GM12878 (cell line): ENCODE measurements around the gene KPNA1. TPM values are rescaled to one million over a fixed set of nuclear protein-coding genes. Genes with fewer than 3 reads are reported as not detected.

ENCODE experiments used
- ATAC-seq: fragments of 200-7000 bp; cut with Tn5 transposase; 3 replicates; pipeline ENCODE4 v1.9.1; 2020; ENCODE audit warnings: mild to moderate bottlenecking, moderate library complexity
- BruUV-seq: library from RNA; stranded (reverse); fragments of 400-500 nt; replicated peaks from 2 replicates; lab custom pipeline; 2021; lab: Mats Ljungman, UMichigan
- CTCF ChIA-PET: fragments of 300-600 bp; sonication (Branson Sonifier 250); formaldehyde crosslinking; extraction: SDS; loops from one replicate; lab custom pipeline; 2021; ENCODE audit warnings: inconsistent platforms; lab: Yijun Ruan, JAX
- POLR2A ChIA-PET: fragments of 350-600 bp; formaldehyde crosslinking; extraction: SDS; loops from one replicate; lab custom pipeline; 2021; ENCODE audit warnings: inconsistent platforms; lab: Charles Lee
- RAD21 ChIA-PET: fragments of 300-600 bp; sonication (Branson Sonifier 250); formaldehyde crosslinking; loops from one replicate; lab custom pipeline; 2023; ENCODE audit warnings: antibody characterized with exemption; ENCODE audit not compliant: unreplicated experiment; lab: Charles Lee
- SMC1A ChIA-PET: fragments of 300-600 bp; sonication (Branson Sonifier 250); formaldehyde crosslinking; loops from one replicate; lab custom pipeline; 2023; ENCODE audit not compliant: unreplicated experiment, uncharacterized antibody; lab: Charles Lee
- DNase-seq: peaks from one replicate; pipeline ENCODE4 v3.0.0-alpha.2; 2011; ENCODE audit warnings: low read depth, low spot score
- FAIRE-seq: peaks from 3 replicates; lab custom pipeline; 2011; peaks lifted over from hg19 to GRCh38; lab: Jason Lieb, UNC
- H2AFZ ChIP-seq: 2 replicates; pipeline ENCODE4 v1.6.0; 2011; ENCODE audit warnings: low read depth, low read length, control low read depth; ENCODE audit not compliant: control insufficient read depth
- H3K27ac ChIP-seq: 2 replicates; pipeline ENCODE4 v1.5.1; 2011; ENCODE audit warnings: control low read depth; ENCODE audit not compliant: control insufficient read depth, insufficient read depth
- H3K27me3 ChIP-seq, 2 experiments: replicated peaks in 1 of 2; 2 replicates each; pipeline versions ENCODE4 v1.6.0 to v1.6.1; 2011; ENCODE audit warnings: low read length in 1 of 2; ENCODE audit not compliant: control insufficient read depth in 2 of 2, insufficient read depth in 2 of 2
- H3K36me3 ChIP-seq, 2 experiments: 2 replicates each; pipeline ENCODE4 v1.5.1; 2011; ENCODE audit warnings: low read length in 1 of 2; ENCODE audit not compliant: control insufficient read depth in 2 of 2, insufficient read depth in 2 of 2
- H3K4me1 ChIP-seq: 2 replicates; pipeline ENCODE4 v1.6.1; 2011; ENCODE audit warnings: mild to moderate bottlenecking, low read length, moderate library complexity, mixed read lengths; ENCODE audit not compliant: control insufficient read depth, insufficient read depth
- H3K4me2 ChIP-seq: 2 replicates; pipeline ENCODE4 v1.6.0; 2011; ENCODE audit warnings: control low read depth; ENCODE audit not compliant: control insufficient read depth, insufficient read depth
- H3K4me3 ChIP-seq: fragments of 200-600 bp; sonication (generic); 2 replicates; pipeline ENCODE4 v1.5.1; 2016
- H3K79me2 ChIP-seq: 2 replicates; pipeline ENCODE4 v1.6.0; 2011; ENCODE audit warnings: low read length; ENCODE audit not compliant: control insufficient read depth, insufficient read depth
- H3K9ac ChIP-seq: 2 replicates; pipeline ENCODE4 v1.8.0; 2011; ENCODE audit warnings: low read length, control low read depth, mixed read lengths; ENCODE audit not compliant: control insufficient read depth, insufficient read depth
- H3K9me3 ChIP-seq: replicated peaks from 3 replicates; pipeline ENCODE4 v1.5.1; 2011; ENCODE audit warnings: mild to moderate bottlenecking, low read length; ENCODE audit not compliant: control insufficient read depth, insufficient read depth
- H4K20me1 ChIP-seq: 2 replicates; pipeline ENCODE4 v1.6.0; 2011; ENCODE audit not compliant: control insufficient read depth, insufficient read depth
- MEF2B ChIP-seq: fragments of 450-650 bp; IDR thresholded peaks from 2 replicates; pipeline ENCODE4 v1.6.1; 2018; ENCODE audit warnings: mild to moderate bottlenecking, moderate library complexity; ENCODE audit not compliant: partially characterized antibody, poor library complexity, severe bottlenecking
- RAD21 ChIP-seq: IDR thresholded peaks from 2 replicates; pipeline ENCODE4 v1.6.1; 2011; ENCODE audit warnings: mild to moderate bottlenecking, low read depth, low read length, moderate library complexity; ENCODE audit not compliant: insufficient read depth
- WGBS: methylation state at CpG from one replicate; pipeline ENCODE4 v1.1.6; 2016; ENCODE audit warnings: low lambda C conversion rate; ENCODE audit not compliant: insufficient replicate concordance, insufficient coverage; ENCODE audit errors: missing lambda C conversion rate; 5-methylcytosine and 5-hydroxymethylcytosine counted together
- in situ Hi-C: fragments of 300-500 bp; cut with MboI; formaldehyde crosslinking; loops from 9 replicates; pipeline ENCODE4 v1.14.3; 2018; ENCODE audit warnings: mixed read lengths
- intact Hi-C: fragments of 100-400 bp; cut with micrococcal nuclease; formaldehyde crosslinking; loops from one replicate; pipeline ENCODE4 v1.14.2; 2022; ENCODE audit not compliant: unreplicated experiment
- polyA plus RNA-seq, 11 experiments: library from polyadenylated mRNA; depleted of rRNA in 4 of 11; unstranded in 6 of 11; stranded (reverse) in 5 of 11; fragments of >200 nt; fragmentation: Nextera tagmentation in 4 of 11; fragmentation: Illumina TruSeq in 1 of 11; extraction: Ambion mirVana in 4 of 11; extraction: Trizol in 1 of 11; gene quantifications; 1 replicate in 1 of 11; 2 replicates in 10 of 11; pipeline versions ENCODE4 v1.2.1 to v1.2.3, GENCODE V29; 2011 to 2016; ENCODE audit warnings: inconsistent platforms in 2 of 11, missing spikeins in 2 of 11, low read depth in 1 of 11
- total RNA-seq, 4 experiments: library from RNA; depleted of rRNA in 3 of 4; stranded (reverse); fragments of >200 nt in 3 of 4; fragmentation: Illumina TruSeq in 1 of 4; extraction: Trizol in 1 of 4; gene quantifications; 2 replicates each; pipeline versions ENCODE4 v1.2.1 to v1.2.3, GENCODE V29; 2013 to 2021
- TF ChIP-seq, protein P1 (sequence below): IDR thresholded peaks from 2 replicates; pipeline ENCODE4 v1.6.1; 2012; ENCODE audit warnings: low read length, inconsistent platforms
- TF ChIP-seq, protein P2 (sequence below), 3 experiments: IDR thresholded peaks in 2 of 3; conservative IDR thresholded peaks in 1 of 3; 2 replicates each; pipeline ENCODE4 v1.5.1; 2011; ENCODE audit warnings: low read depth in 3 of 3, low read length in 3 of 3, mild to moderate bottlenecking in 3 of 3, control low read depth in 2 of 3, moderate library complexity in 2 of 3, inconsistent platforms in 1 of 3, mixed read lengths in 1 of 3; ENCODE audit not compliant: control insufficient read depth in 2 of 3, insufficient read depth in 1 of 3; ENCODE audit errors: extremely low read depth in 1 of 3

Gene KPNA1
- total and polyA plus RNA-seq, 10 of the 15 experiments (the other 5 are each of a cell fraction or from before 2014, with no cell fraction given), result 8.5 to 52.7 (median 41.0) TPM

DNA sequence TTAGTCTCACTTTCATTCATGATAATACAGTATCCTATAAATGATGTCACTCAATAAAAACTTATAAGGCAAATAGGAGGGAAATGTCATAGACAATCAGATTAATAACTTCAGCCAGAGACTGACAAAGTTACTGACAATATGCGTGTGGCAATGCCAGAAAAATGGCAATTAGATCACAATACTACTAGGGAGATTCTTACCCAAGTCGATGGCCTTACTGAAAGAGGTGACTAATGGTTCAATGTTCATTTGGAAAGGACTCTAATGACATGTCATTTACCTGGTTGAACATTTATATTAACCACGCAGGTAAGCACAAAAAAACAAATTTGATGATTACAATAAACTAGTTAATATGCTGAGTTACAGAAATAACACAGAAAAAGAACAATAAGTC, 52.9 kb downstream of the KPNA1 start:
- POLR2A ChIA-PET, result no interaction called here

More for the DNA sequence above, 52.9 kb downstream of the KPNA1 start:
- RAD21 ChIA-PET, result interaction anchor here (0.8 to 2.2 kb wide), 2 partner anchors 95 to 217 kb away, joined by 3 to 8 read pairs; no protein-coding TSS in a partner anchor
- no peaks in the 10 kb centered on the region for H3K27me3 ChIP-seq
- intact Hi-C loops, result no loop called here
- peaks cover 0 to 23% of the 10 kb centered on the region in 2 experiments for H3K36me3 ChIP-seq
- in situ Hi-C loops, result no loop called here
- no peak overlapping the region for H2AFZ ChIP-seq
- TF ChIP-seq, protein P1, sequence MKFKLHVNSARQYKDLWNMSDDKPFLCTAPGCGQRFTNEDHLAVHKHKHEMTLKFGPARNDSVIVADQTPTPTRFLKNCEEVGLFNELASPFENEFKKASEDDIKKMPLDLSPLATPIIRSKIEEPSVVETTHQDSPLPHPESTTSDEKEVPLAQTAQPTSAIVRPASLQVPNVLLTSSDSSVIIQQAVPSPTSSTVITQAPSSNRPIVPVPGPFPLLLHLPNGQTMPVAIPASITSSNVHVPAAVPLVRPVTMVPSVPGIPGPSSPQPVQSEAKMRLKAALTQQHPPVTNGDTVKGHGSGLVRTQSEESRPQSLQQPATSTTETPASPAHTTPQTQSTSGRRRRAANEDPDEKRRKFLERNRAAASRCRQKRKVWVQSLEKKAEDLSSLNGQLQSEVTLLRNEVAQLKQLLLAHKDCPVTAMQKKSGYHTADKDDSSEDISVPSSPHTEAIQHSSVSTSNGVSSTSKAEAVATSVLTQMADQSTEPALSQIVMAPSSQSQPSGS, result no peak
- TF ChIP-seq MEF2B, result no peak
- TF ChIP-seq, protein P2, sequence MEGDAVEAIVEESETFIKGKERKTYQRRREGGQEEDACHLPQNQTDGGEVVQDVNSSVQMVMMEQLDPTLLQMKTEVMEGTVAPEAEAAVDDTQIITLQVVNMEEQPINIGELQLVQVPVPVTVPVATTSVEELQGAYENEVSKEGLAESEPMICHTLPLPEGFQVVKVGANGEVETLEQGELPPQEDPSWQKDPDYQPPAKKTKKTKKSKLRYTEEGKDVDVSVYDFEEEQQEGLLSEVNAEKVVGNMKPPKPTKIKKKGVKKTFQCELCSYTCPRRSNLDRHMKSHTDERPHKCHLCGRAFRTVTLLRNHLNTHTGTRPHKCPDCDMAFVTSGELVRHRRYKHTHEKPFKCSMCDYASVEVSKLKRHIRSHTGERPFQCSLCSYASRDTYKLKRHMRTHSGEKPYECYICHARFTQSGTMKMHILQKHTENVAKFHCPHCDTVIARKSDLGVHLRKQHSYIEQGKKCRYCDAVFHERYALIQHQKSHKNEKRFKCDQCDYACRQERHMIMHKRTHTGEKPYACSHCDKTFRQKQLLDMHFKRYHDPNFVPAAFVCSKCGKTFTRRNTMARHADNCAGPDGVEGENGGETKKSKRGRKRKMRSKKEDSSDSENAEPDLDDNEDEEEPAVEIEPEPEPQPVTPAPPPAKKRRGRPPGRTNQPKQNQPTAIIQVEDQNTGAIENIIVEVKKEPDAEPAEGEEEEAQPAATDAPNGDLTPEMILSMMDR (IDR thresholded peaks at IDR 0.05 in 2 of 3, conservative IDR thresholded peaks at IDR 0.05 in 1 of 3; ENCODE audit: control insufficient read depth in 2 of 3, extremely low read depth in 1 of 3, insufficient read depth in 1 of 3, low read depth in 3 of 3, low read length in 3 of 3), result no peak
- no peak for TF ChIP-seq RAD21
- TF ChIP-seq, all 136 proteins: peak for 0
- DNase-seq (no peak), ATAC-seq (no peak), FAIRE-seq (no peak)
- Histone ChIP-seq H3K79me2 (no peaks in the 10 kb centered on the region; the same call in 1 of the 2 replicates), H3K9ac (no peak overlapping the region), H3K4me2 (no peak overlapping the region), H3K9me3 (no peaks in the 10 kb centered on the region), H3K4me1 (no peaks in the 10 kb centered on the region), H3K4me3 (no peak overlapping the region), H3K27ac (no peak overlapping the region), H4K20me1 (no peaks in the 10 kb centered on the region)
- CTCF ChIA-PET, result interaction anchor here (2.4 kb wide), 3 partner anchors 71 to 217 kb away, joined by 10 to 12 read pairs (median 10); no protein-coding TSS in a partner anchor
- BruUV-seq, result no TSS peak
- 32% methylated on average over 3 of the region's 3 CpGs for WGBS
- SMC1A ChIA-PET, result interaction anchor here (0.8 to 3.6 kb wide), 4 partner anchors 47 to 217 kb away, joined by 3 to 22 read pairs (median 12); no protein-coding TSS in a partner anchor
